ENCODE data around the gene PRKCQ.

PRKCQ gene

DNA sequence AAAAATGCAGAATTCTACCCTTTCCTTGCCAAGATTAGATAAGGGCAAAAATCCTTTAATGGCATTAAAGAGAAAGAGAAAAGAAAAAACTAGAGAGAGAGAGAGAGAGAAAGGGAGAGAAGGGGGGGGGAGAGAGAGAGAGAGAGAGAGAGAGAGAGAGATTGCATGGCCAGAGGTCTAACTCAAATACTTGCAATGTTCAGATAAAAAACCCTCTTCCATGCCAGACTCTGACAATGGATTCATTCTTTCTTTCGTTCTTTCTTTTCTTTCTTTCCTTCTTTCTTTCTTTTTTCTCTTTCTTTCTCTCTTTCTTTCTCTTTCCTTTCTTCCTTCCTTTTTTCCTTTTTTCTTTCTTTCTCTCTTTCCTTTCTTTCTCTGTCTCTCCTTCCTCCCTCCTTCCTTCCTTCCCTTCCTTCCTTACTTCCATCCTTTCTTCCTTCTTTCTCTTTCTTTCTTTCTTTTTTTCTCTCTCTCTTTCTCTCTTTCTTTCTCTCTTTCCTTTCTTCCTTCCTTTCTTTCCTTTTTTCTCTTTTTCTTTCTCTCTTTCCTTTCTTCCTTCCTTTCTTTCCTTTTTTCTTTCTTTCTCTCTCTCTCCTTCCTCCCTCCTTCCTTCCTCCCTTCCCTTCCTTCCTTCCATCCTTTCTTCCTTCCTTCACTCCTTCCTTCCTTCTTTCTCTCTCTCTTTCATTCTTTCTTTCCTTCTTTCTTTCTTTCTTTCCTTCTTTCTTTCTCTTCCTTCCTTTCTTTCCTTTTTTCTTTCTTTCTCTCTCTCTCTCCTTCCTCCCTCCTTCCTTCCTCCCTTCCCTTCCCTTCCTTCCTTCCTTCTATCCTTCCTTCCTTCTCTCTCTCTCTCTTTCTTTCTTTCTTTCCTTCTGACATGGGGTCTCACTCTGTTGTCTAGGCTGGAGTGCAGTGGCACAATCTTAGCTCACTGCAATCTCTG is 175.7 kb downstream of the PRKCQ start:
- no peak for DNase-seq

- no peak for DNase-seq
These were observed 177.1 kb downstream of the PRKCQ start for GRCh38 chr10:6402960-6403359.

- DNase-seq, result no peak
These were observed 177.7 kb downstream of the PRKCQ start for GRCh38 chr10:6402349-6402709.

GRCh38 chr10:6401558-6402348 is 178.3 kb downstream of the PRKCQ start:
- DNase-seq, result peak in 4 of 5 experiments; percentile 15 to 70 (median 36)

GRCh38 chr10:6400821-6401465 is 179.1 kb downstream of the PRKCQ start:
- no peak for DNase-seq

DNA sequence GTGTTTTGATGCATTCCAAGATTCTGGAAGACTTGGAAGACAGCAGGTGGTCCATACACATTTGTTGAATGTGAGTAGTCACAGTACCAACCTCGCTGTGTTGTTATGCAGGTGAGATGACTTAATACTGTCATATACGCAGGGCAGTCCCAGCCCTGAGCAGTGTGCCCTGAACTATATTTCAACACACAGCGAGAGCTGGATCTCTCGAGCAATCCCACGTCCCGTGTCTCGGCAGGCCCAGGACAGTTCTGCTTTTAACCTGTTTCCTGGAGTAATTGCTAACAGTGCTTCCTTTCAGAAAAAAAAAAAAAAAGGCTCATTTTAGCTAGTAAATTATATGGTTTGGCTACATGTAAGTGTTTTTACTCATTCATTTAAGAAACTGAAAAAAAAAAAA is 179.7 kb downstream of the PRKCQ start:
- no peak for DNase-seq

DNA sequence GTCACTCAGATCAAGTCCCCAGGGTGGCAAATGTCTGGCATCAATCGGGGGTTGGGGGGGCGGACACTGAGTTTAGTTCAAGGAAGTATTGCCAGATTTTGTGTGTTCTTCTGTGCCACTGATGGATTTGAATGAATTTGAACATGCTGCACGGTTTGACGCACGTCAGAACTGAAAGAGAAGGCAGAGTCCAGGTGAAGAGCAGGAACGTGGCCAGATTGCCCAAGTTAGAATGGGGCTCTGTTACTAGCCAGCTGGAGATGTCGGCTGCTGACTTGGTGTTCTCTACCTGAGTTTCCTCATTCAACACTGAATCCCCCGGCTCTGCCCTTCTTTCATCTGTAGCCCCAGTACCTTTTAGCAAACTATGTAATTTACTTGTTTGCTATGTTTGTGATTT is 180.2 kb downstream of the PRKCQ start:
- DNase-seq, result no peak

- no peak for DNase-seq
These were observed 180.8 kb downstream of the PRKCQ start for GRCh38 chr10:6399231-6399741.

GRCh38 chr10:6398399-6398798 is 181.7 kb downstream of the PRKCQ start:
- no peak for DNase-seq

- DNase-seq, result no peak
These were observed 183.4 kb downstream of the PRKCQ start for GRCh38 chr10:6396652-6397051.

DNA sequence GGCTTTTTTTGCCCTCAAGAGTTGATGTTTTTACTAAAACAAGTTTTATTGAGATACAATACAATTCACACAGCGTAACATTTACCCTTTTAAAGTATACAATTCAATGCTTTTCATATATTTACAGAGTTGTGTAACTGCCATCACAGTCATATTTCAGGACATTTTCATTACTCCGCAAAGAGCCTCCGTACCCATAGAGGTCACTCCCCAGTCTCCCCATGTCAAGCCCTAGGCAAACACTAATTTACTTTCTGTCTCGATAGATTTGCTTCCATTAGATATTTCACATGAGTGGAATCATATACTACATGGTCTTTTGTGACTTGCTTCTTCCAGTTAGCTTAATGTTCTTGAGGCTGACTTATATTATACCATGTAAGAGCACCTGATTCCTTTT is 183.8 kb downstream of the PRKCQ start:
- DNase-seq, result no peak

- DNase-seq, result no peak
These were observed 184.5 kb downstream of the PRKCQ start for GRCh38 chr10:6395606-6396005.

DNA sequence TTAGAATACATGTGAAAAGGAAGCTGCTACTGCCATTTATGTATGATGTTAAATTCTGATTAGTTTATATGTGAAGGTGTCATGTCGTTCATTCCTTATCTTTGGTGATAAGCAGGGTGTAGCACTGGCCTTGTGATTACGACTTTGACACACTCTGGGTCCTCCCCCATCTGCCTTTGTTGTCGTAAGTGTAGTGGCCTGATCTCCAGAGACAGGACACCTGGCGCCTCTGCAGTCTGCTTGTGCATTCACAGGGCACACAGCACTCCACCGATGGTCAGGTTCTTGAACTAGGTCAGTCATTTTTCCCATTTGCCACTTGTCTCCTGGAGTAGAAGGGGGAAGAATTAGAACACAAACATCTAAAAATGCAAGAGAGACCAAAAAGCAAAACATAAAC is 186.0 kb downstream of the PRKCQ start:
- DNase-seq, result no peak

DNA sequence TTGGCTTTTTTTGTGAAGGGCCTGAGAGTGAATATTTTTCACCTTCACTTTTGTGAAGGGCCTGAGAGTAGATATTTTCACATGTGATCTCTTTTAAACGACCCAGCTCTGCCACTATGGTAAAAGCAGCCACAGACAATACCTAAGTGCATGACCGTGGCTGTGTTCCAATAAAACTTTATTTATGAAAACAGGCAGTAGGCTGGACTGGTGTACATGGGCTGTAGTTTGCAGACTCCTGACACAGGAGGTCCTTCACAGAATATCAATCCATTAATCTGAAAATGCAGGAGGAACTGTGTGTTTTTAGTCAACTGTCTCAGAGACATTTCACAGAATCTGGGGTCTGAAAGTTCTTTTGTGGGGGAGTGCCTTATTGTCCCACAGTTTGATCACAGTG is 186.9 kb downstream of the PRKCQ start:
- DNase-seq, result no peak

DNA sequence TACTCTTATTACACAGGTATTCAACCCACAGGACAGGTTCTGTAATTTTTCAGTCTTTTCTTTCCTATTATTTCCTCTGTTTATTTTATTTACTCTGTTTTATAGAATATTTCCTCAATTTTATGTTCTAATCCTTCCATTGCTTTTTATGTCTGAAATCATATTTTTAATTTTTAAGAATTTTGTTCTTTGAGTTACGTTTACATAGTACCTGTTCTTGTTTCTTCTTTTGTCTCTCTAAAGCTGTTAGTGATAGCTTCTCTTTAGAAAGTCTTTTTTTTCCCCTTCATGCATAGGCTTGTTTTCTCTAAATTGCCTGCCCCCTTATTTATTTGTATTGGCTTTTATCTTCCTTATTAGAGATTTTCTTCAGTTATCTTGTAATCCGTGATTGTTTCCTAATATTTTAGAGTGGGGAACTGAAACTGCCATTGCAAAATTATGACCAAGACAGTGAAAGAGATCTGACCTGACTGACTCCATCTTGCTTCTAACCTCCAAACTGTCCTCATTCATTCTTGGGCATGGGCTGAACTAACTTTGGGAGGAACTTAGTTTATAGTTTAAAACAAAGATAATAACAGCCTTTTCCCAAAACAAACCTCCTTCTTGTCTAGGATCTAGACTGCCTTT is 189.7 kb downstream of the PRKCQ start:
- no peak for DNase-seq

DNA sequence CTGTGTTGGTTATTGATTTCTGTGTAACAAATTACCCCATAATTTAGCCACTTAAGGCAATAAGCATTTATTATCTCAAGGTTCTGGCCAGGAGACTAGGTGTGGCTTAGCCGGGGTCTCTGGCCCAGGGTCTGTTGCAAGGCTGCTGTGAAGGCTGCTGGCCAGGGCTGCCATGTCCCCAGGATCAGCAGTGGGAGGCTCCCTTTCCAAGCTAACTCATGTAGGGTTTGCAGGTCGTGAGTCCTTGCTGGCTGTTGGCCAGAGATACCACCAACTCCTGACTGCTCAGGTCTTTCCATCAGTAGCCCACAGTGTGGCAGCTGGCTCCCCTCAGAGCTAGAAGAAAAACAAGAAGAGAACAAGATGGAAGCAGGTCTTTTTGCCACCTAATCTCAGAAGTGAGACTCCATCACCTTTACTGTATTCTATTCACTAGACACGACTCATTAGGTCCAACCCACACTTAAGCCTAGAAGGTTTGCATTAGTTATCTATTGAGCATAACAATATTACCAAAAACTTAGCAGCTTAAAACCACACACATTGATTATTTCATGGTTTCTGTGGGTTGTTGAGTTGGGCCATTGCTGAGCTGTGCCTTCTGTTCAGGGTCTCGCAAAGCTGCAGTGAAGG is 191.7 kb downstream of the PRKCQ start:
- DNase-seq, result no peak

DNA sequence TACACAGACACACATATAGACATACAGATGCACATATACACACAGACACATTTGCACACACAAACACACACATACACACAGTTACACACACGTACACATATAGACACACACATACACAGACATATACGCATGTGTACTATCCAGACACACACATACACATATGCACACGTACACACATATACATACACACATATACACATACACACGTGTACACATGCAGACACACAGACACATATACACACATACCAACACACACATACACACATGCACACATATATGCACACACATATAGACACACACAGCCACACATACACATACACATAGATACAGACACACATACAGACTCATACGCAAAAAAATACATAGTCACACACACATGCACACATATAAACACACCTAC is 193.1 kb downstream of the PRKCQ start:
- no peak for DNase-seq

GRCh38 chr10:6386346-6386745 is 193.7 kb downstream of the PRKCQ start:
- no peak for DNase-seq

- no peak for DNase-seq
These were observed 194.4 kb downstream of the PRKCQ start for GRCh38 chr10:6385665-6386064.

- no peak for DNase-seq
These were observed 195.2 kb downstream of the PRKCQ start for GRCh38 chr10:6384847-6385246.

GRCh38 chr10:6384031-6384430 is 196.0 kb downstream of the PRKCQ start:
- DNase-seq, result no peak
